HepG2 (cell line): ENCODE measurements around the gene AGMO.

Source experiments
- CENPT ChIP-seq: sonication (generic); formaldehyde crosslinking; IDR thresholded peaks from 2 replicates; pipeline ENCODE4 v1.8.0; 2022; ENCODE audit warnings: low read depth, mild to moderate bottlenecking, moderate library complexity, missing genetic modification reagents
- FOXA1 ChIP-seq, 2 experiments: fragments of 450-650 bp in 1 of 2; sonication (generic) in 1 of 2; formaldehyde crosslinking in 1 of 2; IDR thresholded peaks; 2 replicates each; pipeline versions ENCODE4 v1.4.0 to v1.6.1; 2016 to 2020; ENCODE audit warnings: missing genetic modification reagents in 1 of 2
- TAF1 ChIP-seq: sonication (generic); formaldehyde crosslinking; IDR thresholded peaks from 2 replicates; pipeline ENCODE4 v1.4.0; 2020; ENCODE audit warnings: missing genetic modification reagents
- TF ChIP-seq, protein P1 (sequence below): sonication (generic); formaldehyde crosslinking; IDR thresholded peaks from 2 replicates; pipeline ENCODE4 v1.5.0; 2020; ENCODE audit warnings: mild to moderate bottlenecking, missing genetic modification reagents, moderate library complexity
- TF ChIP-seq, protein P2 (sequence below): IDR thresholded peaks from 2 replicates; pipeline ENCODE4 v1.6.1; 2016; ENCODE audit warnings: low read depth, missing genetic modification reagents, missing compliant biosample characterization
- TF ChIP-seq, protein P3 (sequence below): sonication (generic); formaldehyde crosslinking; IDR thresholded peaks from 2 replicates; pipeline ENCODE4 v1.5.0; 2020; ENCODE audit warnings: missing genetic modification reagents

DNA sequence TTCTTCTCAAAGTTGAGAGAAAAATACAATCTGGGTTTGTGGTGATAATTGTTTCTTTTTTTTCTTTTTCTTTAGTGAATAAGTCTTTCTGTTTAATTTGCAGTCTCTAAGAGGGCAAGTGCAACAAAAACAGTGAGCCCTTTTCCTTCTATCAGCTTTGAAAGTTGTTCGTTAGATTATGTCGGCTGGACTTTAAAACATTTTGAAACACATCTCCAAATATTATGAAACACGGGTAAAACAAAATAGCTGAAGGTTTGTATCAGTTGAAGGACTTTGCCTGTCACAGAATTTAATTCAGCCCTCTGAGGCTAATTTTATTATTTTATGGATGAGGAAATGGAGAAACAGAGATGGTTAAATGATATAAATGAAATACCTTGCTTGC is 85.3 kb downstream of the AGMO start:
- TF ChIP-seq CENPT (no peak), FOXA1 (IDR thresholded peaks at IDR 0.05) (no peak), FOXA1 (CRISPR knock-in tag; IDR thresholded peaks at IDR 0.05) (no peak), TAF1 (CRISPR knock-in tag) (no peak)
- TF ChIP-seq, protein P1, sequence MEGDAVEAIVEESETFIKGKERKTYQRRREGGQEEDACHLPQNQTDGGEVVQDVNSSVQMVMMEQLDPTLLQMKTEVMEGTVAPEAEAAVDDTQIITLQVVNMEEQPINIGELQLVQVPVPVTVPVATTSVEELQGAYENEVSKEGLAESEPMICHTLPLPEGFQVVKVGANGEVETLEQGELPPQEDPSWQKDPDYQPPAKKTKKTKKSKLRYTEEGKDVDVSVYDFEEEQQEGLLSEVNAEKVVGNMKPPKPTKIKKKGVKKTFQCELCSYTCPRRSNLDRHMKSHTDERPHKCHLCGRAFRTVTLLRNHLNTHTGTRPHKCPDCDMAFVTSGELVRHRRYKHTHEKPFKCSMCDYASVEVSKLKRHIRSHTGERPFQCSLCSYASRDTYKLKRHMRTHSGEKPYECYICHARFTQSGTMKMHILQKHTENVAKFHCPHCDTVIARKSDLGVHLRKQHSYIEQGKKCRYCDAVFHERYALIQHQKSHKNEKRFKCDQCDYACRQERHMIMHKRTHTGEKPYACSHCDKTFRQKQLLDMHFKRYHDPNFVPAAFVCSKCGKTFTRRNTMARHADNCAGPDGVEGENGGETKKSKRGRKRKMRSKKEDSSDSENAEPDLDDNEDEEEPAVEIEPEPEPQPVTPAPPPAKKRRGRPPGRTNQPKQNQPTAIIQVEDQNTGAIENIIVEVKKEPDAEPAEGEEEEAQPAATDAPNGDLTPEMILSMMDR (CRISPR knock-in tag): no peak
- TF ChIP-seq, protein P2, sequence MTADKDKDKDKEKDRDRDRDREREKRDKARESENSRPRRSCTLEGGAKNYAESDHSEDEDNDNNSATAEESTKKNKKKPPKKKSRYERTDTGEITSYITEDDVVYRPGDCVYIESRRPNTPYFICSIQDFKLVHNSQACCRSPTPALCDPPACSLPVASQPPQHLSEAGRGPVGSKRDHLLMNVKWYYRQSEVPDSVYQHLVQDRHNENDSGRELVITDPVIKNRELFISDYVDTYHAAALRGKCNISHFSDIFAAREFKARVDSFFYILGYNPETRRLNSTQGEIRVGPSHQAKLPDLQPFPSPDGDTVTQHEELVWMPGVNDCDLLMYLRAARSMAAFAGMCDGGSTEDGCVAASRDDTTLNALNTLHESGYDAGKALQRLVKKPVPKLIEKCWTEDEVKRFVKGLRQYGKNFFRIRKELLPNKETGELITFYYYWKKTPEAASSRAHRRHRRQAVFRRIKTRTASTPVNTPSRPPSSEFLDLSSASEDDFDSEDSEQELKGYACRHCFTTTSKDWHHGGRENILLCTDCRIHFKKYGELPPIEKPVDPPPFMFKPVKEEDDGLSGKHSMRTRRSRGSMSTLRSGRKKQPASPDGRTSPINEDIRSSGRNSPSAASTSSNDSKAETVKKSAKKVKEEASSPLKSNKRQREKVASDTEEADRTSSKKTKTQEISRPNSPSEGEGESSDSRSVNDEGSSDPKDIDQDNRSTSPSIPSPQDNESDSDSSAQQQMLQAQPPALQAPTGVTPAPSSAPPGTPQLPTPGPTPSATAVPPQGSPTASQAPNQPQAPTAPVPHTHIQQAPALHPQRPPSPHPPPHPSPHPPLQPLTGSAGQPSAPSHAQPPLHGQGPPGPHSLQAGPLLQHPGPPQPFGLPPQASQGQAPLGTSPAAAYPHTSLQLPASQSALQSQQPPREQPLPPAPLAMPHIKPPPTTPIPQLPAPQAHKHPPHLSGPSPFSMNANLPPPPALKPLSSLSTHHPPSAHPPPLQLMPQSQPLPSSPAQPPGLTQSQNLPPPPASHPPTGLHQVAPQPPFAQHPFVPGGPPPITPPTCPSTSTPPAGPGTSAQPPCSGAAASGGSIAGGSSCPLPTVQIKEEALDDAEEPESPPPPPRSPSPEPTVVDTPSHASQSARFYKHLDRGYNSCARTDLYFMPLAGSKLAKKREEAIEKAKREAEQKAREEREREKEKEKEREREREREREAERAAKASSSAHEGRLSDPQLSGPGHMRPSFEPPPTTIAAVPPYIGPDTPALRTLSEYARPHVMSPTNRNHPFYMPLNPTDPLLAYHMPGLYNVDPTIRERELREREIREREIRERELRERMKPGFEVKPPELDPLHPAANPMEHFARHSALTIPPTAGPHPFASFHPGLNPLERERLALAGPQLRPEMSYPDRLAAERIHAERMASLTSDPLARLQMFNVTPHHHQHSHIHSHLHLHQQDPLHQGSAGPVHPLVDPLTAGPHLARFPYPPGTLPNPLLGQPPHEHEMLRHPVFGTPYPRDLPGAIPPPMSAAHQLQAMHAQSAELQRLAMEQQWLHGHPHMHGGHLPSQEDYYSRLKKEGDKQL: no peak
- TF ChIP-seq, protein P3, sequence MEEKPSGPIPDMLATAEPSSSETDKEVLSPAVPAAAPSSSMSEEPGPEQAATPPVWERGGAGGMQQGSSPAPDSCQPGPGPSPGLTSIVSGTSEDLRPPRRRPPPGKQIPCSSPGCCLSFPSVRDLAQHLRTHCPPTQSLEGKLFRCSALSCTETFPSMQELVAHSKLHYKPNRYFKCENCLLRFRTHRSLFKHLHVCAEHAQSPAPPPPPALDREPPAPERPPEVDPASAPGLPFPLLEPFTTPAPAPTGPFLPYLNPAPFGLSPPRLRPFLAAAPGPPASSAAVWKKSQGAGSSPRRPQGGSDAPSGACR: no peak
